Stimulated activated CD4-positive, alpha-beta T cell treated with anti-CD3 and anti-CD28 coated beads, Interleukin-4, amount 100 ng/mL, for 4 hours (primary cell): ENCODE data around the gene FAU.

Source experiments
- DNase-seq, 2 experiments: peaks; one replicate each; pipeline ENCODE4 v3.0.0-alpha.2; 2020

The FAU gene

DNA sequence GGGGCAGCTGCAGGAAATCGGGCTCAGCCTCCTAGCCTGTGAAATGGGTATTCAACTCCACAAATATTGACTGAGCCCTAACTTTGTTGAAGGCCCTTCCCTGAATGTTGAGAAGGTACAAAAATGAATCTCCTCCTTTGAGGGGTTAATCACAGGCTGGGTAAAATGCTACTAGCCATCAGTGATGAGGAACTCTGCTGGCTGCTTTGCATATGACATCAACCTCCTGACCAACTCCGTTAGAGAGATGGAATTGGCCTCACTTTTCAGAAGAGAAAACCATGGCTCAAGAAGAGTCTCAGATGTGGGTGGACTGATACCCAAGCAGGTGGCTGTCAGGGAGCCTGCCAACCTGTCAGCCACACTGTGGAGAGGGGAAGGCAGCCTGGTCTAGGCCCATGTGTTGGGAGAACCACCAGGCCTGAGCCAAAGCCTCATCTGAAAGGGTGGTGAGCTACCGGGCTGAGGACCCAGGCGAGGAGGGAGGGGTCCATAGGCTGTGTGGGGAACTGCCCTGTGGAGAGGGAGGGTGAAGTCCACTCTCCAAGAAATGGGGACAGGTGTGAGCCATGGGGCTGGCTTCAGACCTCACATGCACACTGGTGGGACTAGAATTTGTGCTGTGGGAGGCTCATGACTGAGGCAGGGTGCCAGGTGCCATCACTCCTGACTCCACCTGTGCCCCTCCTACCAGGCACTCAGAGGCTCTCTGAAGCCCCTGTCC lies 49.9 kb downstream of the FAU start:
- DNase-seq: no peak
